GM23338 (cell line): Measurements from ENCODE around the gene RNF181. TPM values are rescaled to one million over a fixed set of nuclear protein-coding genes. Genes with fewer than 3 reads are reported as not detected.

ENCODE experiments used
- ATAC-seq: fragments of 200-7000 bp; cut with Tn5 transposase; 3 replicates; pipeline ENCODE4 v1.9.1; 2020
- DNase-seq: peaks from one replicate; pipeline ENCODE4 v3.0.0-alpha.2; 2015; ENCODE audit warnings: low spot score
- H2AFZ ChIP-seq: fragments of 200-600 bp; sonication (generic); 2 replicates; pipeline ENCODE4 v1.8.0; 2016; ENCODE audit warnings: antibody characterized with exemption, mild to moderate bottlenecking, moderate library complexity
- H3F3A ChIP-seq: fragments of 200-600 bp; sonication (generic); replicated peaks from 2 replicates; pipeline ENCODE4 v1.8.0; 2017; ENCODE audit warnings: antibody characterized with exemption, mixed run types, low read depth
- H3K27ac ChIP-seq: fragments of 200-600 bp; sonication (generic); 2 replicates; pipeline ENCODE4 v1.6.1; 2016; ENCODE audit warnings: low read depth
- H3K27me3 ChIP-seq: fragments of 200-600 bp; sonication (generic); 2 replicates; pipeline ENCODE4 v1.8.0; 2016; ENCODE audit warnings: mild to moderate bottlenecking, mixed run types, moderate library complexity; ENCODE audit not compliant: insufficient read depth
- H3K36me3 ChIP-seq: fragments of 200-600 bp; sonication (generic); 2 replicates; pipeline ENCODE4 v1.8.0; 2016; ENCODE audit warnings: mild to moderate bottlenecking; ENCODE audit not compliant: insufficient read depth
- H3K4me1 ChIP-seq: fragments of 200-600 bp; sonication (generic); 2 replicates; pipeline ENCODE4 v1.8.0; 2016; ENCODE audit warnings: mild to moderate bottlenecking, moderate library complexity; ENCODE audit not compliant: insufficient read depth
- H3K4me2 ChIP-seq: fragments of 200-600 bp; sonication (generic); 2 replicates; pipeline ENCODE4 v1.7.1; 2017; ENCODE audit warnings: mixed run types
- H3K4me3 ChIP-seq: fragments of 200-600 bp; sonication (generic); 2 replicates; pipeline ENCODE4 v1.6.1; 2016; ENCODE audit warnings: mixed run types
- H3K79me2 ChIP-seq: fragments of 200-600 bp; sonication (generic); replicated peaks from 2 replicates; pipeline ENCODE4 v1.8.0; 2017; ENCODE audit warnings: mild to moderate bottlenecking; ENCODE audit not compliant: insufficient read depth
- H3K9me2 ChIP-seq: fragments of 200-600 bp; sonication (generic); 2 replicates; pipeline ENCODE4 v1.8.0; 2017; ENCODE audit not compliant: insufficient read depth
- H4K20me1 ChIP-seq: fragments of 200-600 bp; sonication (generic); replicated peaks from 2 replicates; pipeline ENCODE4 v1.8.0; 2017; ENCODE audit warnings: mild to moderate bottlenecking; ENCODE audit not compliant: insufficient read depth
- H3K27ac Mint-ChIP-seq: 2 replicates; pipeline ENCODE4 v1.8.0; 2020; ENCODE audit warnings: inconsistent platforms, mild to moderate bottlenecking, moderate library complexity, mixed read lengths
- H3K27me3 Mint-ChIP-seq: 3 replicates; pipeline ENCODE4 v1.8.0; 2022; ENCODE audit warnings: low read depth, mild to moderate bottlenecking, moderate library complexity, mixed read lengths, inconsistent platforms; ENCODE audit not compliant: insufficient read depth, poor library complexity
- H3K36me3 Mint-ChIP-seq: 3 replicates; pipeline ENCODE4 v1.8.0; 2021; ENCODE audit warnings: low read depth, mild to moderate bottlenecking, inconsistent platforms, moderate library complexity, mixed read lengths
- H3K4me1 Mint-ChIP-seq: 3 replicates; pipeline ENCODE4 v1.8.0; 2020; ENCODE audit warnings: mild to moderate bottlenecking, inconsistent platforms, mixed read lengths
- H3K4me3 Mint-ChIP-seq: 3 replicates; pipeline ENCODE4 v1.8.0; 2021; ENCODE audit warnings: moderate library complexity, mild to moderate bottlenecking, inconsistent platforms, mixed read lengths
- H3K9me3 Mint-ChIP-seq: 3 replicates; pipeline ENCODE4 v1.8.0; 2020; ENCODE audit warnings: moderate library complexity, mild to moderate bottlenecking, inconsistent platforms, mixed read lengths
- CREB1 ChIP-seq: fragments of 250-450 bp; sonication (Bioruptor Pico); IDR thresholded peaks from 2 replicates; pipeline ENCODE4 v1.5.0; 2020; ENCODE audit warnings: low read depth, mild to moderate bottlenecking, moderate library complexity
- EZH2 ChIP-seq: fragments of 200-600 bp; sonication (generic); IDR thresholded peaks from one replicate; pipeline ENCODE4 v1.8.0; 2017; ENCODE audit warnings: antibody characterized with exemption, mild to moderate bottlenecking, low read depth; ENCODE audit not compliant: unreplicated experiment
- EZH2phosphoT487 ChIP-seq: fragments of 200-600 bp; sonication (generic); IDR thresholded peaks from one replicate; pipeline ENCODE4 v1.8.1; 2018; ENCODE audit warnings: antibody characterized with exemption; ENCODE audit not compliant: unreplicated experiment
- JUNB ChIP-seq: IDR thresholded peaks from one replicate; pipeline ENCODE4 v1.6.1; 2016; ENCODE audit warnings: antibody characterized with exemption; ENCODE audit not compliant: unreplicated experiment
- NANOG ChIP-seq: IDR thresholded peaks from 2 replicates; pipeline ENCODE4 v1.6.1; 2016; ENCODE audit warnings: antibody characterized with exemption, borderline replicate concordance
- POLR2AphosphoS5 ChIP-seq: IDR thresholded peaks from 2 replicates; pipeline ENCODE4 v1.6.1; 2016; ENCODE audit warnings: antibody characterized with exemption, low read depth
- STAT1 ChIP-seq: IDR thresholded peaks from one replicate; pipeline ENCODE4 v1.6.1; 2016; ENCODE audit warnings: antibody characterized with exemption; ENCODE audit not compliant: unreplicated experiment
- ZNF114 ChIP-seq: fragments of 250-450 bp; sonication (Bioruptor Pico); IDR thresholded peaks from 2 replicates; pipeline ENCODE4 v1.5.0; 2020; ENCODE audit warnings: mild to moderate bottlenecking, moderate library complexity
- ZNF331 ChIP-seq: fragments of 250-450 bp; sonication (Bioruptor Pico); IDR thresholded peaks from 2 replicates; pipeline ENCODE4 v1.5.0; 2020; ENCODE audit warnings: low read depth, mild to moderate bottlenecking, moderate library complexity
- polyA plus RNA-seq: library from polyadenylated mRNA; unstranded; fragments of >200 nt; fragmentation: Nextera tagmentation; extraction: Ambion mirVana; gene quantifications from 2 replicates; pipeline ENCODE4 v1.2.1, GENCODE V29; 2016
- total RNA-seq: library from RNA; depleted of rRNA; stranded (reverse); fragments of >200 nt; shearing (Covaris generic); gene quantifications from 2 replicates; pipeline ENCODE4 v1.2.3, GENCODE V29; 2014
- TF ChIP-seq, protein P1 (sequence below): IDR thresholded peaks from one replicate; pipeline ENCODE4 v1.6.1; 2018; ENCODE audit warnings: antibody characterized with exemption; ENCODE audit not compliant: unreplicated experiment
- TF ChIP-seq, protein P2 (sequence below): IDR thresholded peaks from 2 replicates; pipeline ENCODE4 v1.6.1; 2016; ENCODE audit warnings: antibody characterized with exemption
- TF ChIP-seq, protein P3 (sequence below), 2 experiments: fragments of 200-600 bp in 1 of 2; sonication (generic) in 1 of 2; conservative IDR thresholded peaks; 2 replicates each; pipeline versions ENCODE4 v1.5.1 to v1.6.1; 2016 to 2017; ENCODE audit warnings: antibody characterized with exemption in 2 of 2, low read depth in 2 of 2, mild to moderate bottlenecking in 2 of 2, moderate library complexity in 1 of 2
- TF ChIP-seq, protein P4 (sequence below): fragments of 250-450 bp; sonication (Bioruptor Pico); IDR thresholded peaks from 2 replicates; pipeline ENCODE4 v1.5.0; 2020; ENCODE audit warnings: mild to moderate bottlenecking, moderate library complexity

The RNF181 gene
- total and polyA plus RNA-seq, 2 experiments from 2014 or later = 114 to 260 TPM

DNA sequence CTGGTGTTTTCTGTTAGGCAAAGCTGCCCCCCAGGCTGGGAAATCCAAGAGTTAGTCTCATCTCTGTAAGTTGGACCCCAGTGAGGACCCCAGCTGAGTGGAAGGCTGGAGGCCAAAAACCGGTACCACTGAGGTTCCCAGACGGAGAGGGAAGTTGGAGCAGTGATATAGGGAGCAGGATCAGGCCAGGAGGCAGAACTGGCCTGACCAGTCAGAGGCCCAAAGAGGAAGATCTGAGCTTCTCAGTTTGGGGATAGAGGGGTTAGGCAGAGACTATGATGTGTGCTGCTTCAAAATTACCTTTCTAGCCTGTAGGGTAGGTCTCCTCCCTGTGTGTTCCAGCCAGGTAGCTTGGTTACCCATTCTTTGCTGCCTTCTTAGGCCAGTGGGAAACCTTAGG lies 4.6 kb upstream of the RNF181 start:
- DNase-seq (no peak), ATAC-seq (no peak)
- Mint-ChIP-seq H3K4me3 (no peak overlapping the region), H3K4me1 (peaks cover 8% of the 10 kb centered on the region; the same call in 2 of the 3 replicates), H3K27me3 (peaks cover 9% of the 10 kb centered on the region), H3K36me3 (no peaks in the 10 kb centered on the region), H3K27ac (no peak overlapping the region), H3K9me3 (no peaks in the 10 kb centered on the region)
- Histone ChIP-seq H3K27ac (no peak overlapping the region), H3K27me3 (peaks cover 3% of the 10 kb centered on the region), H3K4me3 (no peak overlapping the region), H3K4me2 (no peak overlapping the region), H3K36me3 (no peaks in the 10 kb centered on the region), H2AFZ (no peak overlapping the region), H3K9me2 (no peaks in the 10 kb centered on the region), H4K20me1 (no peaks in the 10 kb centered on the region), H3K4me1 (no peaks in the 10 kb centered on the region), H3F3A (no peaks in the 10 kb centered on the region), H3K79me2 (peaks cover 2% of the 10 kb centered on the region)
- TF ChIP-seq, protein P1, sequence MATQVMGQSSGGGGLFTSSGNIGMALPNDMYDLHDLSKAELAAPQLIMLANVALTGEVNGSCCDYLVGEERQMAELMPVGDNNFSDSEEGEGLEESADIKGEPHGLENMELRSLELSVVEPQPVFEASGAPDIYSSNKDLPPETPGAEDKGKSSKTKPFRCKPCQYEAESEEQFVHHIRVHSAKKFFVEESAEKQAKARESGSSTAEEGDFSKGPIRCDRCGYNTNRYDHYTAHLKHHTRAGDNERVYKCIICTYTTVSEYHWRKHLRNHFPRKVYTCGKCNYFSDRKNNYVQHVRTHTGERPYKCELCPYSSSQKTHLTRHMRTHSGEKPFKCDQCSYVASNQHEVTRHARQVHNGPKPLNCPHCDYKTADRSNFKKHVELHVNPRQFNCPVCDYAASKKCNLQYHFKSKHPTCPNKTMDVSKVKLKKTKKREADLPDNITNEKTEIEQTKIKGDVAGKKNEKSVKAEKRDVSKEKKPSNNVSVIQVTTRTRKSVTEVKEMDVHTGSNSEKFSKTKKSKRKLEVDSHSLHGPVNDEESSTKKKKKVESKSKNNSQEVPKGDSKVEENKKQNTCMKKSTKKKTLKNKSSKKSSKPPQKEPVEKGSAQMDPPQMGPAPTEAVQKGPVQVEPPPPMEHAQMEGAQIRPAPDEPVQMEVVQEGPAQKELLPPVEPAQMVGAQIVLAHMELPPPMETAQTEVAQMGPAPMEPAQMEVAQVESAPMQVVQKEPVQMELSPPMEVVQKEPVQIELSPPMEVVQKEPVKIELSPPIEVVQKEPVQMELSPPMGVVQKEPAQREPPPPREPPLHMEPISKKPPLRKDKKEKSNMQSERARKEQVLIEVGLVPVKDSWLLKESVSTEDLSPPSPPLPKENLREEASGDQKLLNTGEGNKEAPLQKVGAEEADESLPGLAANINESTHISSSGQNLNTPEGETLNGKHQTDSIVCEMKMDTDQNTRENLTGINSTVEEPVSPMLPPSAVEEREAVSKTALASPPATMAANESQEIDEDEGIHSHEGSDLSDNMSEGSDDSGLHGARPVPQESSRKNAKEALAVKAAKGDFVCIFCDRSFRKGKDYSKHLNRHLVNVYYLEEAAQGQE = no peak
- TF ChIP-seq, protein P2, sequence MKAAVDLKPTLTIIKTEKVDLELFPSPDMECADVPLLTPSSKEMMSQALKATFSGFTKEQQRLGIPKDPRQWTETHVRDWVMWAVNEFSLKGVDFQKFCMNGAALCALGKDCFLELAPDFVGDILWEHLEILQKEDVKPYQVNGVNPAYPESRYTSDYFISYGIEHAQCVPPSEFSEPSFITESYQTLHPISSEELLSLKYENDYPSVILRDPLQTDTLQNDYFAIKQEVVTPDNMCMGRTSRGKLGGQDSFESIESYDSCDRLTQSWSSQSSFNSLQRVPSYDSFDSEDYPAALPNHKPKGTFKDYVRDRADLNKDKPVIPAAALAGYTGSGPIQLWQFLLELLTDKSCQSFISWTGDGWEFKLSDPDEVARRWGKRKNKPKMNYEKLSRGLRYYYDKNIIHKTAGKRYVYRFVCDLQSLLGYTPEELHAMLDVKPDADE = no peak
- TF ChIP-seq ZNF331 (CRISPR knock-in tag) (no peak), EZH2 (no peak), ZNF114 (no peak), EZH2phosphoT487 (no peak), JUNB (no peak), NANOG (no peak), POLR2AphosphoS5 (no peak), CREB1 (CRISPR knock-in tag) (no peak), STAT1 (no peak)
- TF ChIP-seq, protein P3, sequence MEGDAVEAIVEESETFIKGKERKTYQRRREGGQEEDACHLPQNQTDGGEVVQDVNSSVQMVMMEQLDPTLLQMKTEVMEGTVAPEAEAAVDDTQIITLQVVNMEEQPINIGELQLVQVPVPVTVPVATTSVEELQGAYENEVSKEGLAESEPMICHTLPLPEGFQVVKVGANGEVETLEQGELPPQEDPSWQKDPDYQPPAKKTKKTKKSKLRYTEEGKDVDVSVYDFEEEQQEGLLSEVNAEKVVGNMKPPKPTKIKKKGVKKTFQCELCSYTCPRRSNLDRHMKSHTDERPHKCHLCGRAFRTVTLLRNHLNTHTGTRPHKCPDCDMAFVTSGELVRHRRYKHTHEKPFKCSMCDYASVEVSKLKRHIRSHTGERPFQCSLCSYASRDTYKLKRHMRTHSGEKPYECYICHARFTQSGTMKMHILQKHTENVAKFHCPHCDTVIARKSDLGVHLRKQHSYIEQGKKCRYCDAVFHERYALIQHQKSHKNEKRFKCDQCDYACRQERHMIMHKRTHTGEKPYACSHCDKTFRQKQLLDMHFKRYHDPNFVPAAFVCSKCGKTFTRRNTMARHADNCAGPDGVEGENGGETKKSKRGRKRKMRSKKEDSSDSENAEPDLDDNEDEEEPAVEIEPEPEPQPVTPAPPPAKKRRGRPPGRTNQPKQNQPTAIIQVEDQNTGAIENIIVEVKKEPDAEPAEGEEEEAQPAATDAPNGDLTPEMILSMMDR (conservative IDR thresholded peaks at IDR 0.05; ENCODE audit: low read depth in 2 of 2) = no peak
- TF ChIP-seq, protein P4, sequence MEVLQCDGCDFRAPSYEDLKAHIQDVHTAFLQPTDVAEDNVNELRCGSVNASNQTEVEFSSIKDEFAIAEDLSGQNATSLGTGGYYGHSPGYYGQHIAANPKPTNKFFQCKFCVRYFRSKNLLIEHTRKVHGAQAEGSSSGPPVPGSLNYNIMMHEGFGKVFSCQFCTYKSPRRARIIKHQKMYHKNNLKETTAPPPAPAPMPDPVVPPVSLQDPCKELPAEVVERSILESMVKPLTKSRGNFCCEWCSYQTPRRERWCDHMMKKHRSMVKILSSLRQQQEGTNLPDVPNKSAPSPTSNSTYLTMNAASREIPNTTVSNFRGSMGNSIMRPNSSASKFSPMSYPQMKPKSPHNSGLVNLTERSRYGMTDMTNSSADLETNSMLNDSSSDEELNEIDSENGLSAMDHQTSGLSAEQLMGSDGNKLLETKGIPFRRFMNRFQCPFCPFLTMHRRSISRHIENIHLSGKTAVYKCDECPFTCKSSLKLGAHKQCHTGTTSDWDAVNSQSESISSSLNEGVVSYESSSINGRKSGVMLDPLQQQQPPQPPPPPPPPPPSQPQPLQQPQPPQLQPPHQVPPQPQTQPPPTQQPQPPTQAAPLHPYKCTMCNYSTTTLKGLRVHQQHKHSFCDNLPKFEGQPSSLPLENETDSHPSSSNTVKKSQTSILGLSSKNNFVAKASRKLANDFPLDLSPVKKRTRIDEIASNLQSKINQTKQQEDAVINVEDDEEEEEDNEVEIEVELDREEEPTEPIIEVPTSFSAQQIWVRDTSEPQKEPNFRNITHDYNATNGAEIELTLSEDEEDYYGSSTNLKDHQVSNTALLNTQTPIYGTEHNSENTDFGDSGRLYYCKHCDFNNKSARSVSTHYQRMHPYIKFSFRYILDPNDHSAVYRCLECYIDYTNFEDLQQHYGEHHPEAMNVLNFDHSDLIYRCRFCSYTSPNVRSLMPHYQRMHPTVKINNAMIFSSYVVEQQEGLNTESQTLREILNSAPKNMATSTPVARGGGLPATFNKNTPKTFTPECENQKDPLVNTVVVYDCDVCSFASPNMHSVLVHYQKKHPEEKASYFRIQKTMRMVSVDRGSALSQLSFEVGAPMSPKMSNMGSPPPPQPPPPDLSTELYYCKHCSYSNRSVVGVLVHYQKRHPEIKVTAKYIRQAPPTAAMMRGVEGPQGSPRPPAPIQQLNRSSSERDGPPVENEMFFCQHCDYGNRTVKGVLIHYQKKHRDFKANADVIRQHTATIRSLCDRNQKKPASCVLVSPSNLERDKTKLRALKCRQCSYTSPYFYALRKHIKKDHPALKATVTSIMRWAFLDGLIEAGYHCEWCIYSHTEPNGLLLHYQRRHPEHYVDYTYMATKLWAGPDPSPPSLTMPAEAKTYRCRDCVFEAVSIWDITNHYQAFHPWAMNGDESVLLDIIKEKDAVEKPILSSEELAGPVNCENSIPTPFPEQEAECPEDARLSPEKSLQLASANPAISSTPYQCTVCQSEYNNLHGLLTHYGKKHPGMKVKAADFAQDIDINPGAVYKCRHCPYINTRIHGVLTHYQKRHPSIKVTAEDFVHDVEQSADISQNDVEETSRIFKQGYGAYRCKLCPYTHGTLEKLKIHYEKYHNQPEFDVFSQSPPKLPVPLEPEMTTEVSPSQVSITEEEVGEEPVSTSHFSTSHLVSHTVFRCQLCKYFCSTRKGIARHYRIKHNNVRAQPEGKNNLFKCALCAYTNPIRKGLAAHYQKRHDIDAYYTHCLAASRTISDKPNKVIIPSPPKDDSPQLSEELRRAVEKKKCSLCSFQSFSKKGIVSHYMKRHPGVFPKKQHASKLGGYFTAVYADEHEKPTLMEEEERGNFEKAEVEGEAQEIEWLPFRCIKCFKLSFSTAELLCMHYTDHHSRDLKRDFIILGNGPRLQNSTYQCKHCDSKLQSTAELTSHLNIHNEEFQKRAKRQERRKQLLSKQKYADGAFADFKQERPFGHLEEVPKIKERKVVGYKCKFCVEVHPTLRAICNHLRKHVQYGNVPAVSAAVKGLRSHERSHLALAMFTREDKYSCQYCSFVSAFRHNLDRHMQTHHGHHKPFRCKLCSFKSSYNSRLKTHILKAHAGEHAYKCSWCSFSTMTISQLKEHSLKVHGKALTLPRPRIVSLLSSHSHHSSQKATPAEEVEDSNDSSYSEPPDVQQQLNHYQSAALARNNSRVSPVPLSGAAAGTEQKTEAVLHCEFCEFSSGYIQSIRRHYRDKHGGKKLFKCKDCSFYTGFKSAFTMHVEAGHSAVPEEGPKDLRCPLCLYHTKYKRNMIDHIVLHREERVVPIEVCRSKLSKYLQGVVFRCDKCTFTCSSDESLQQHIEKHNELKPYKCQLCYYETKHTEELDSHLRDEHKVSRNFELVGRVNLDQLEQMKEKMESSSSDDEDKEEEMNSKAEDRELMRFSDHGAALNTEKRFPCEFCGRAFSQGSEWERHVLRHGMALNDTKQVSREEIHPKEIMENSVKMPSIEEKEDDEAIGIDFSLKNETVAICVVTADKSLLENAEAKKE (CRISPR knock-in tag) = no peak
